ENCODE results near the gene POLA1. TPM values are rescaled to one million over a fixed set of nuclear protein-coding genes. Genes with fewer than 3 reads are reported as not detected.

The POLA1 gene
- total RNA-seq, 4 donors from 2014 or later = 9.5 to 18.4 (median 11.2) TPM

DNA sequence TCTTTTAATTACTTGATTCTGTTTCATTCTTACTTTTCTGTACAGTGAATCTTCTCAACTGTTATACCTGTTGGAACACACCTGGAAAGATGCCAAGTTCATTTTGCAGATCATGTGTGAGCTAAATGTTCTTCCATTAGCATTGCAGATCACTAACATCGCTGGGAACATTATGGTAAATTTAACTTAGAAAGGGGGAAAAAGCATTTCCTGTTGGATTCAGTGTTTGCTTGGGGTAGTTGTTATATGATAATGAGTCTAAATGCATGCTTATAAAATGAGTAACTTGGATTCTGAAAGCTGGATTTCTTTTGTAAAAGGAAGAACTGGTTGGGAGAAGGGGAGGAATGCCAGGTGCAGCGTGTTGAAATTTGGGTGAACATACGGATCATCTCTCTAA lies 47.6 kb downstream of the POLA1 start:
- TF ChIP-seq CTCF (IDR thresholded peaks at IDR 0.05; ENCODE audit: low read depth) = no peak

- no peak for TF ChIP-seq CTCF (IDR thresholded peaks at IDR 0.05; ENCODE audit: low read depth)
Measured at GRCh38 chrX:24748196-24748595, 54.5 kb downstream of the POLA1 start.

DNA sequence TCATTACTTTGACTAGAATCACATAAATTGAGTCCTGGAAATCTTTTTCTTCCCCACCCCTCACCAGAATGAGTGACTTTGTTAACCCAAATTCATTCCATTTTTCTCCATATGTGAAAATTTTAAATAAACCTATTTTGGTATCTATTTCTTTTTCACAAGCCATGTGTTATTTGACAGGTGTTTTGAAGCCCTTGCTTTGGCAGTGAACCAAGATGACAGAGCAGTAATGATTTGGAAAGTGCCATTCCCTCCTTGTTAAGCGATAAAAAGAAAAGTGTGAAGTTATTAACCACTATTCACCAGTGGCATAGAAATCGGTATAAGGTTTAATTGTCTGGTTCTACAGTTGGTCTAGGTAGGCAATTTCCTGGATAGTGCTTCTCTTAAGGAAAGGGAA lies 66.1 kb downstream of the POLA1 start:
- TF ChIP-seq CTCF (IDR thresholded peaks at IDR 0.05; ENCODE audit: low read depth) = no peak

DNA sequence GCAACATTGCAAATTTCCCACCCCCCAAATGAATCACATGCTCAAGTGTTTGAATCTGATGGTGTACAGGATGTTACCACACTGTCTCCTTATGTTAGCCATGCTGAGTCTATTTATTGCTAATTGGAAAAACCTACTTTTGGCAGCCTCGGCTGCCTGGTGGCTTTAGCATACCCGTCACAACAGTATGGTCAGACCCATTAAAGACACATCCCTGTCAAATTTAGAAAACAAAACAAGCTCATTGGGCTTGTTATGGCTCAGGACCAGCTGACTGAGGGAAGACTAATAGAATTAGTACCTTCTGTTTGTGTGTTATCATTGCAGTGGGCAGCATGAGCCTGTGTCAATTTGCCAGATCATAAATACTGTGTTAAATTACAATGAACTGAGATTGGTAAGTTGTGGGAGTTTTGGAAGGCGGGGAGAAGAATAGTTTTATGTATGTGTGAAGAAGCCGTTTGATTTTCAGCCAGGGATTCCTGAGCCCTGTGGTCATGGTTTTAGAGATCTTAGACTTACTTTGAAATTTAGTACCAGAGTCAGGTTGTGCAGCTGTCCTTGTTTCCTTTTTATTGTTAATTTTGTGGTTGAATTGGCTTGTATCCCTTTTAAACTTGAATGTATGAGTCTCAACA lies 66.8 kb downstream of the POLA1 start:
- TF ChIP-seq CTCF (IDR thresholded peaks at IDR 0.05; ENCODE audit: low read depth) = no peak

GRCh38 chrX:24761306-24761705 lies 67.6 kb downstream of the POLA1 start:
- no peak for TF ChIP-seq CTCF (IDR thresholded peaks at IDR 0.05; ENCODE audit: low read depth)

DNA sequence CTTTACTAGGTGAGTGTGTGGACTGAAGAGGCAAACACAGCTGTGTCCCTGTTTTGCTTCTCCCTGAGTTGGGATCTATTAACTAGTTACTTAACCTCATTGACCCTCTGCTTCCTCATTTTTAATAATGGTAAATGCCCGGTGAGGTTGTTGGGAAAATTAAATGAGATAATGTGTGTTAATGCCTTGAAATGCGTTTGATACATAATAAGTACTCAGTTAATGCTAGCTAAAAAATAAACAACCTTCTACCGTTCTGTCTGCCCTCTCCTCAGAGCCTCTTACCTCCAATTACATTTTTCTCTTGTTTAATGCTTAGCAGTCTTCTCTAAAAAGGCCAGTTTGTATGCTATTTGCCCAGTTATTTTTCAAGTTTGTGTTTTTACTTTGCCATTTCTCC lies 70.3 kb downstream of the POLA1 start:
- TF ChIP-seq CTCF (IDR thresholded peaks at IDR 0.05; ENCODE audit: low read depth) = no peak

DNA sequence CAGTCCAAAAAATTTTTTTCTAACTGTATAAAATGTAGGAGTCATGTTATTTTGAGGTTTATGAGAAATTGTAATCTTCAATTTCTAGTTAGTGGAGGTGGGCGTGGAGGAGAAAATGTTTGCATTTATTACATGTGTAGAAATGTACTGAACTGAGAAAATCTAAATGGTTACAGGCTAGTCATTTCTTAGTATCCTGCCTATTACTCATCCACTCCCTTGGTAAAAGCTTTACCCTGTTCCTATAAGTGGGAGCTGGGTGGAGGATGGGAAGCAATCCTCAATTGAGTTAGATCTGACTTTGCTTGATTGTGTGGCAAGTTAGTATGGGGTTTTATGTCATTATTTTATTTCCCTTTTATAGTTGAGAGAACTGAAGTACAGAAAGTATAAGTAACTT lies 73.8 kb downstream of the POLA1 start:
- TF ChIP-seq CTCF (IDR thresholded peaks at IDR 0.05; ENCODE audit: low read depth) = no peak

All from subcutaneous adipose tissue (tissue), 4 donors.